ENCODE results near the gene FBXO48.
"Not testable (repeated sequence)": the region's sequence is repeated elsewhere in the genome, so short reads cannot be mapped to it uniquely, and the experiment has no call there.

The FBXO48 gene

GRCh38 chr2:68467077-68467960 is at the start of gene FBXO48, which contains the start of gene APLF:
Gene FBXO48 (minus strand): TSS chr2:68467294. CDS start chr2:68465145, 2,149 bp downstream.
Gene APLF (plus strand): TSS chr2:68467585. CDS start chr2:68467732, 147 bp downstream.
- DNase-seq (ENCODE audit: low read depth in 3 of 3): peak; percentile 92 to 98 (median 97)

GRCh38 chr2:68516051-68516955 is 49.2 kb upstream of the FBXO48 start:
- no peak for DNase-seq (ENCODE audit: low read depth in 3 of 3)

GRCh38 chr2:68514316-68514929 is 47.3 kb upstream of the FBXO48 start:
- DNase-seq (ENCODE audit: low read depth in 3 of 3): no peak

GRCh38 chr2:68512966-68513365 is 45.9 kb upstream of the FBXO48 start:
- DNase-seq (ENCODE audit: low read depth in 3 of 3): no peak

- no peak for DNase-seq (ENCODE audit: low read depth in 3 of 3)
These were observed 45.2 kb upstream of the FBXO48 start for GRCh38 chr2:68512326-68512725.

- DNase-seq (ENCODE audit: low read depth in 3 of 3): no peak
These were observed 39.1 kb upstream of the FBXO48 start for GRCh38 chr2:68506170-68506569.

GRCh38 chr2:68505603-68506159 is 38.6 kb upstream of the FBXO48 start:
- DNase-seq (ENCODE audit: low read depth in 3 of 3): no peak

GRCh38 chr2:68501768-68502167 is 34.7 kb upstream of the FBXO48 start:
- no peak for DNase-seq (ENCODE audit: low read depth in 3 of 3)

GRCh38 chr2:68500649-68501048 is 33.6 kb upstream of the FBXO48 start:
- DNase-seq (ENCODE audit: low read depth in 3 of 3): no peak

GRCh38 chr2:68499133-68499532 is 32.0 kb upstream of the FBXO48 start:
- no peak for DNase-seq (ENCODE audit: low read depth in 3 of 3)

- DNase-seq (ENCODE audit: low read depth in 3 of 3): no peak
These were observed 24.5 kb upstream of the FBXO48 start for GRCh38 chr2:68491582-68491981.

- no peak for DNase-seq (ENCODE audit: low read depth in 3 of 3)
These were observed 22.2 kb upstream of the FBXO48 start for GRCh38 chr2:68489282-68489681.

GRCh38 chr2:68488605-68489004 is 21.5 kb upstream of the FBXO48 start:
- not testable (repeated sequence) for DNase-seq (ENCODE audit: low read depth in 3 of 3)

- no peak for DNase-seq (ENCODE audit: low read depth in 3 of 3)
These were observed 20.8 kb upstream of the FBXO48 start for GRCh38 chr2:68487773-68488355.

GRCh38 chr2:68483011-68483410 is 15.9 kb upstream of the FBXO48 start:
- DNase-seq (ENCODE audit: low read depth in 3 of 3): no peak

- no peak for DNase-seq (ENCODE audit: low read depth in 3 of 3)
These were observed 15.3 kb upstream of the FBXO48 start for GRCh38 chr2:68482296-68482820.

- no peak for DNase-seq (ENCODE audit: low read depth in 3 of 3)
These were observed 11.6 kb upstream of the FBXO48 start for GRCh38 chr2:68478688-68479087.

GRCh38 chr2:68476454-68476853 is 9.4 kb upstream of the FBXO48 start:
- no peak for DNase-seq (ENCODE audit: low read depth in 3 of 3)

- DNase-seq (ENCODE audit: low read depth in 3 of 3): no peak
These were observed 8.5 kb upstream of the FBXO48 start for GRCh38 chr2:68475576-68475975.

- DNase-seq (ENCODE audit: low read depth in 3 of 3): no peak
These were observed 8.0 kb upstream of the FBXO48 start for GRCh38 chr2:68475110-68475509.

- DNase-seq (ENCODE audit: low read depth in 3 of 3): no peak
These were observed 5.8 kb upstream of the FBXO48 start for GRCh38 chr2:68472796-68473414.

All from stimulated activated CD4-positive, alpha-beta T cell treated with anti-CD3 and anti-CD28 coated beads, TNF-alpha, amount 100 ng/mL, for 4 hours (primary cell).